Measurements from ENCODE around the gene PRKAG2. TPM values are rescaled to one million over a fixed set of nuclear protein-coding genes. Genes with fewer than 3 reads are reported as not detected.

Gene PRKAG2
- polyA plus RNA-seq, 2 donors, result 9.0 to 11.2 TPM

GRCh38 chr7:151694441-151694827, 182.5 kb downstream of the PRKAG2 start:
- H3K4me1 ChIP-seq (ENCODE audit: control insufficient read depth in 2 of 2, insufficient read depth in 2 of 2, low read length in 1 of 2), result peaks cover 0 to 33% of the 10 kb centered on the region in 2 donors
- H3K36me3 ChIP-seq (ENCODE audit: control insufficient read depth in 2 of 2, insufficient read depth in 2 of 2, low read length in 1 of 2), result no peaks in the 10 kb centered on the region
- H3K27ac ChIP-seq (ENCODE audit: low read depth in 2 of 2, low read length in 1 of 2), result no peak overlapping the region
- no peaks in the 10 kb centered on the region for H3K27me3 ChIP-seq (ENCODE audit: control insufficient read depth in 1 of 2, insufficient read depth in 2 of 2, low read length in 2 of 2)
- H3K9me3 ChIP-seq (ENCODE audit: control insufficient read depth in 2 of 2, insufficient read depth in 1 of 2, low read depth in 1 of 2, low read length in 1 of 2), result no peaks in the 10 kb centered on the region
- 84 to 88% methylated on average over 5 of the region's 5 CpGs for WGBS, 2 donors
- H3K4me3 ChIP-seq (ENCODE audit: low read depth in 1 of 2, low read length in 2 of 2), result no peak overlapping the region

- no peak overlapping the region for H3K27ac ChIP-seq (ENCODE audit: low read depth in 2 of 2, low read length in 1 of 2)
- no peaks in the 10 kb centered on the region for H3K36me3 ChIP-seq (ENCODE audit: control insufficient read depth in 2 of 2, insufficient read depth in 2 of 2, low read length in 1 of 2)
- H3K4me3 ChIP-seq (ENCODE audit: low read depth in 1 of 2, low read length in 2 of 2), result no peak overlapping the region
- 85 to 88% methylated on average over 11 of the region's 11 CpGs for WGBS, 2 donors
- no peaks in the 10 kb centered on the region for H3K9me3 ChIP-seq (ENCODE audit: control insufficient read depth in 2 of 2, insufficient read depth in 1 of 2, low read depth in 1 of 2, low read length in 1 of 2)
- peaks cover 2 to 39% of the 10 kb centered on the region in 2 donors for H3K4me1 ChIP-seq (ENCODE audit: control insufficient read depth in 2 of 2, insufficient read depth in 2 of 2, low read length in 1 of 2)
- no peaks in the 10 kb centered on the region for H3K27me3 ChIP-seq (ENCODE audit: control insufficient read depth in 1 of 2, insufficient read depth in 2 of 2, low read length in 2 of 2)
These were observed 183.8 kb downstream of the PRKAG2 start for GRCh38 chr7:151693140-151693539.

- H3K27ac ChIP-seq (ENCODE audit: low read depth in 2 of 2, low read length in 1 of 2), result no peak overlapping the region
- WGBS, 2 donors, result 90 to 92% methylated on average over 8 to 9 of the region's 9 CpGs
These were observed 184.2 kb downstream of the PRKAG2 start for GRCh38 chr7:151692721-151693120.

GRCh38 chr7:151691449-151691848, 185.5 kb downstream of the PRKAG2 start:
- no peaks in the 10 kb centered on the region for H3K27me3 ChIP-seq (ENCODE audit: control insufficient read depth in 1 of 2, insufficient read depth in 2 of 2, low read length in 2 of 2)

More at GRCh38 chr7:151692721-151693120, 184.2 kb downstream of the PRKAG2 start:
- H3K9me3 ChIP-seq (ENCODE audit: control insufficient read depth in 2 of 2, insufficient read depth in 1 of 2, low read depth in 1 of 2, low read length in 1 of 2), result no peaks in the 10 kb centered on the region
- H3K36me3 ChIP-seq (ENCODE audit: control insufficient read depth in 2 of 2, insufficient read depth in 2 of 2, low read length in 1 of 2), result no peaks in the 10 kb centered on the region
- H3K27me3 ChIP-seq (ENCODE audit: control insufficient read depth in 1 of 2, insufficient read depth in 2 of 2, low read length in 2 of 2), result no peaks in the 10 kb centered on the region
- H3K4me1 ChIP-seq (ENCODE audit: control insufficient read depth in 2 of 2, insufficient read depth in 2 of 2, low read length in 1 of 2), result peaks cover 4 to 43% of the 10 kb centered on the region in 2 donors
- H3K4me3 ChIP-seq (ENCODE audit: low read depth in 1 of 2, low read length in 2 of 2), result no peak overlapping the region

GRCh38 chr7:151690606-151691005, 186.3 kb downstream of the PRKAG2 start:
- no peak overlapping the region for H3K27ac ChIP-seq (ENCODE audit: low read depth in 2 of 2, low read length in 1 of 2)
- H3K9me3 ChIP-seq (ENCODE audit: control insufficient read depth in 2 of 2, insufficient read depth in 1 of 2, low read depth in 1 of 2, low read length in 1 of 2), result no peaks in the 10 kb centered on the region
- H3K27me3 ChIP-seq (ENCODE audit: control insufficient read depth in 1 of 2, insufficient read depth in 2 of 2, low read length in 2 of 2), result no peaks in the 10 kb centered on the region
- no peak overlapping the region for H3K4me3 ChIP-seq (ENCODE audit: low read depth in 1 of 2, low read length in 2 of 2)
- H3K4me1 ChIP-seq (ENCODE audit: control insufficient read depth in 2 of 2, insufficient read depth in 2 of 2, low read length in 1 of 2), result peaks cover 5 to 29% of the 10 kb centered on the region in 2 donors
- H3K36me3 ChIP-seq (ENCODE audit: control insufficient read depth in 2 of 2, insufficient read depth in 2 of 2, low read length in 1 of 2), result no peaks in the 10 kb centered on the region
- WGBS, 2 donors, result 71 to 72% methylated on average over 6 of the region's 6 CpGs

More at GRCh38 chr7:151691449-151691848, 185.5 kb downstream of the PRKAG2 start:
- 71 to 77% methylated on average over 2 of the region's 2 CpGs for WGBS, 2 donors
- H3K4me1 ChIP-seq (ENCODE audit: control insufficient read depth in 2 of 2, insufficient read depth in 2 of 2, low read length in 1 of 2), result peaks cover 5 to 38% of the 10 kb centered on the region in 2 donors
- H3K27ac ChIP-seq (ENCODE audit: low read depth in 2 of 2, low read length in 1 of 2), result no peak overlapping the region
- H3K9me3 ChIP-seq (ENCODE audit: control insufficient read depth in 2 of 2, insufficient read depth in 1 of 2, low read depth in 1 of 2, low read length in 1 of 2), result no peaks in the 10 kb centered on the region
- H3K4me3 ChIP-seq (ENCODE audit: low read depth in 1 of 2, low read length in 2 of 2), result no peak overlapping the region
- H3K36me3 ChIP-seq (ENCODE audit: control insufficient read depth in 2 of 2, insufficient read depth in 2 of 2, low read length in 1 of 2), result no peaks in the 10 kb centered on the region

- Histone ChIP-seq H3K9me3 (ENCODE audit: control insufficient read depth in 2 of 2, insufficient read depth in 1 of 2, low read depth in 1 of 2, low read length in 1 of 2) (no peaks in the 10 kb centered on the region), H3K36me3 (ENCODE audit: control insufficient read depth in 2 of 2, insufficient read depth in 2 of 2, low read length in 1 of 2) (peaks cover 0 to under 1% of the 10 kb centered on the region in 2 donors), H3K4me3 (ENCODE audit: low read depth in 1 of 2, low read length in 2 of 2) (no peak overlapping the region), H3K27me3 (ENCODE audit: control insufficient read depth in 1 of 2, insufficient read depth in 2 of 2, low read length in 2 of 2) (no peaks in the 10 kb centered on the region), H3K27ac (ENCODE audit: low read depth in 2 of 2, low read length in 1 of 2) (peak overlapping the region in 1 of 2 donors; percentile 35), H3K4me1 (ENCODE audit: control insufficient read depth in 2 of 2, insufficient read depth in 2 of 2, low read length in 1 of 2) (peaks cover 5 to 18% of the 10 kb centered on the region in 2 donors)
- 51 to 64% methylated on average over 22 of the region's 22 CpGs for WGBS, 2 donors
These were observed 187.5 kb downstream of the PRKAG2 start for GRCh38 chr7:151689196-151689971.

GRCh38 chr7:151688236-151688780, 188.6 kb downstream of the PRKAG2 start:
- WGBS, 2 donors, result 85 to 86% methylated on average over 19 of the region's 19 CpGs

GRCh38 chr7:151687523-151688235, 189.2 kb downstream of the PRKAG2 start:
- Histone ChIP-seq H3K9me3 (ENCODE audit: control insufficient read depth in 2 of 2, insufficient read depth in 1 of 2, low read depth in 1 of 2, low read length in 1 of 2) (no peaks in the 10 kb centered on the region), H3K27ac (ENCODE audit: low read depth in 2 of 2, low read length in 1 of 2) (peak overlapping the region; percentile 53 to 86), H3K27me3 (ENCODE audit: control insufficient read depth in 1 of 2, insufficient read depth in 2 of 2, low read length in 2 of 2) (no peaks in the 10 kb centered on the region), H3K36me3 (ENCODE audit: control insufficient read depth in 2 of 2, insufficient read depth in 2 of 2, low read length in 1 of 2) (peaks cover 0 to 2% of the 10 kb centered on the region in 2 donors), H3K4me3 (ENCODE audit: low read depth in 1 of 2, low read length in 2 of 2) (no peak overlapping the region), H3K4me1 (ENCODE audit: control insufficient read depth in 2 of 2, insufficient read depth in 2 of 2, low read length in 1 of 2) (peaks cover 5 to 20% of the 10 kb centered on the region in 2 donors)
- WGBS, 2 donors, result 36% methylated on average over 16 of the region's 16 CpGs

More at GRCh38 chr7:151688236-151688780, 188.6 kb downstream of the PRKAG2 start:
- H3K27me3 ChIP-seq (ENCODE audit: control insufficient read depth in 1 of 2, insufficient read depth in 2 of 2, low read length in 2 of 2), result no peaks in the 10 kb centered on the region
- peaks cover 5 to 20% of the 10 kb centered on the region in 2 donors for H3K4me1 ChIP-seq (ENCODE audit: control insufficient read depth in 2 of 2, insufficient read depth in 2 of 2, low read length in 1 of 2)
- H3K9me3 ChIP-seq (ENCODE audit: control insufficient read depth in 2 of 2, insufficient read depth in 1 of 2, low read depth in 1 of 2, low read length in 1 of 2), result no peaks in the 10 kb centered on the region
- H3K27ac ChIP-seq (ENCODE audit: low read depth in 2 of 2, low read length in 1 of 2), result peak overlapping the region; percentile 6 to 11
- peaks cover 0 to 2% of the 10 kb centered on the region in 2 donors for H3K36me3 ChIP-seq (ENCODE audit: control insufficient read depth in 2 of 2, insufficient read depth in 2 of 2, low read length in 1 of 2)
- H3K4me3 ChIP-seq (ENCODE audit: low read depth in 1 of 2, low read length in 2 of 2), result no peak overlapping the region

GRCh38 chr7:151686826-151687225, 190.1 kb downstream of the PRKAG2 start:
- H3K27me3 ChIP-seq (ENCODE audit: control insufficient read depth in 1 of 2, insufficient read depth in 2 of 2, low read length in 2 of 2), result no peaks in the 10 kb centered on the region
- peaks cover 0 to 2% of the 10 kb centered on the region in 2 donors for H3K36me3 ChIP-seq (ENCODE audit: control insufficient read depth in 2 of 2, insufficient read depth in 2 of 2, low read length in 1 of 2)
- no peak overlapping the region for H3K4me3 ChIP-seq (ENCODE audit: low read depth in 1 of 2, low read length in 2 of 2)
- peak overlapping the region in 1 of 2 donors; percentile 53 for H3K27ac ChIP-seq (ENCODE audit: low read depth in 2 of 2, low read length in 1 of 2)
- H3K4me1 ChIP-seq (ENCODE audit: control insufficient read depth in 2 of 2, insufficient read depth in 2 of 2, low read length in 1 of 2), result peaks cover 5 to 20% of the 10 kb centered on the region in 2 donors
- 85 to 94% methylated on average over 2 of the region's 2 CpGs for WGBS, 2 donors
- no peaks in the 10 kb centered on the region for H3K9me3 ChIP-seq (ENCODE audit: control insufficient read depth in 2 of 2, insufficient read depth in 1 of 2, low read depth in 1 of 2, low read length in 1 of 2)
